Fibroblast of skin of right biceps (primary cell): Measurements from ENCODE around the gene CX3CR1.
A peak's percentile ranks its signal among the peaks of the same experiment; 100 is the strongest.
"Not testable (repeated sequence)": the region's sequence is repeated elsewhere in the genome, so short reads cannot be mapped to it uniquely, and the experiment has no call there.

Experiments
- DNase-seq: peaks from one replicate; pipeline ENCODE4 v3.0.0-alpha.2; 2013

The CX3CR1 gene

GRCh38 chr3:39279745-39280517 is at the start of gene CX3CR1:
Gene CX3CR1, minus strand, starts transcription at chr3:39280036. Its CDS starts 13,527 bp downstream, at chr3:39266509.
- no peak for DNase-seq

GRCh38 chr3:39329493-39329892 is 49.7 kb upstream of the CX3CR1 start, which contains the start of gene CCR8:
Gene CCR8, plus strand, starts transcription at chr3:39329709. Its CDS starts 2,623 bp downstream, at chr3:39332332.
- DNase-seq: no peak

- no peak for DNase-seq
Observed at GRCh38 chr3:39327746-39328349, 48.0 kb upstream of the CX3CR1 start.

GRCh38 chr3:39327053-39327745 is 47.4 kb upstream of the CX3CR1 start:
- no peak for DNase-seq

- DNase-seq: no peak
Observed at GRCh38 chr3:39325236-39325635, 45.4 kb upstream of the CX3CR1 start.

- no peak for DNase-seq
Observed at GRCh38 chr3:39323494-39323893, 43.7 kb upstream of the CX3CR1 start.

GRCh38 chr3:39322936-39323335 is 43.1 kb upstream of the CX3CR1 start:
- DNase-seq: no peak

- DNase-seq: not testable (repeated sequence)
Observed at GRCh38 chr3:39322209-39322715, 42.4 kb upstream of the CX3CR1 start.

GRCh38 chr3:39321574-39321983 is 41.7 kb upstream of the CX3CR1 start:
- DNase-seq: not testable (repeated sequence)

- no peak for DNase-seq
Observed at GRCh38 chr3:39319249-39319648, 39.4 kb upstream of the CX3CR1 start.

GRCh38 chr3:39318301-39318700 is 38.5 kb upstream of the CX3CR1 start:
- no peak for DNase-seq

- no peak for DNase-seq
Observed at GRCh38 chr3:39317571-39318169, 37.8 kb upstream of the CX3CR1 start.

- DNase-seq: no peak
Observed at GRCh38 chr3:39315420-39315819, 35.6 kb upstream of the CX3CR1 start.

- no peak for DNase-seq
Observed at GRCh38 chr3:39313289-39313688, 33.5 kb upstream of the CX3CR1 start.

GRCh38 chr3:39302178-39302577 is 22.3 kb upstream of the CX3CR1 start:
- DNase-seq: no peak

- no peak for DNase-seq
Observed at GRCh38 chr3:39299279-39299678, 19.4 kb upstream of the CX3CR1 start.

GRCh38 chr3:39296197-39297077 is 16.6 kb upstream of the CX3CR1 start:
- no peak for DNase-seq

GRCh38 chr3:39295184-39295775 is 15.4 kb upstream of the CX3CR1 start:
- no peak for DNase-seq

- no peak for DNase-seq
Observed at GRCh38 chr3:39294446-39295183, 14.8 kb upstream of the CX3CR1 start.

- no peak for DNase-seq
Observed at GRCh38 chr3:39292961-39293360, 13.1 kb upstream of the CX3CR1 start.

- peak; percentile 47 for DNase-seq
Observed at GRCh38 chr3:39291903-39292329, 12.1 kb upstream of the CX3CR1 start.
